ENCODE data around the gene SH3BP5.

SH3BP5 gene

DNA sequence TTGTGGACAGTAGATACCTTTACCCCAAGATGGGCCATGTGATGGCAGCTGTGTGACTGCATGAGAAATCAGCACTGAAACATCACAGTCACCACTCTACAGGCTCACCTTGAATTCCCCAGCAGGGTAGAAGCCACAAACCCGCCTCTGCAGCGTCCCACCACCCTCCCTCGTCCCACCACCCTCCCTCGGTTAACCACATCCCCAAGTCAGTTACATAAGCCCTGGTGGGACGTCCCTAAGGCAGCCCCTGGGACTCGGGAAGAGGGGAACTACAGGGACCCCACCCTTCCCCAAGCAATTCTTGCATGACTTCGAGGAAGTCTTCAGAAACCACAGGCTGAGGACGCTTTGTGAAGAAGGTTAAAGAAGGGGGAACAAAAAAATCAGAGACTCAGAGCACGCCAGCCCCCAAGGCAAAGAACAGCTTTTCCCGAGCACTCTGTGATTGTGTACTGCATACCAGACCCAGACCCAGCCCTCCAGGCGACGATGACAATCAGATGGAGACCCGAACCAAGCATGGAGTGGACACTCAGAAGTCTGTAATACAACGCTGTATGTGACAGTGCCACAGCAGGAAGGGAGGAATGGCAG is 60.5 kb downstream of the SH3BP5 start:
- DNase-seq: no peak

DNA sequence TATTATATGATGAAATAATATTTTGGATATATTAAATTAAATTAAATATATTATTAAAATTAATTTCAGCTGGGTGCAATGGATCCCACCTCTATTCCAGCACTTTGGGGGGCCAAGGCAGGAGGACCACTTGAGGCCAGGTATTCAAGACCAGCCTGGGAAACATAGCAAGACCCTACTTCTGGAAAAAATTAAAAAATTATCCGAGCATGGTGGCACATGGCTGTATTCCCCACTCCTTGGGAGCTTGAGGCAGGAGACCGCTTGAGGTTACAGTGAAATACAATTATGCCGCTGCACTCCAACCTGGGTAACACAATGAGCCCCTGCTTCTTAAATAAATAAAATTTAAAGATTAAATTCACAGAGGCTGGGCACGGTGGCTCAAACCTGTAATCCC is 61.4 kb downstream of the SH3BP5 start:
- DNase-seq: no peak

DNA sequence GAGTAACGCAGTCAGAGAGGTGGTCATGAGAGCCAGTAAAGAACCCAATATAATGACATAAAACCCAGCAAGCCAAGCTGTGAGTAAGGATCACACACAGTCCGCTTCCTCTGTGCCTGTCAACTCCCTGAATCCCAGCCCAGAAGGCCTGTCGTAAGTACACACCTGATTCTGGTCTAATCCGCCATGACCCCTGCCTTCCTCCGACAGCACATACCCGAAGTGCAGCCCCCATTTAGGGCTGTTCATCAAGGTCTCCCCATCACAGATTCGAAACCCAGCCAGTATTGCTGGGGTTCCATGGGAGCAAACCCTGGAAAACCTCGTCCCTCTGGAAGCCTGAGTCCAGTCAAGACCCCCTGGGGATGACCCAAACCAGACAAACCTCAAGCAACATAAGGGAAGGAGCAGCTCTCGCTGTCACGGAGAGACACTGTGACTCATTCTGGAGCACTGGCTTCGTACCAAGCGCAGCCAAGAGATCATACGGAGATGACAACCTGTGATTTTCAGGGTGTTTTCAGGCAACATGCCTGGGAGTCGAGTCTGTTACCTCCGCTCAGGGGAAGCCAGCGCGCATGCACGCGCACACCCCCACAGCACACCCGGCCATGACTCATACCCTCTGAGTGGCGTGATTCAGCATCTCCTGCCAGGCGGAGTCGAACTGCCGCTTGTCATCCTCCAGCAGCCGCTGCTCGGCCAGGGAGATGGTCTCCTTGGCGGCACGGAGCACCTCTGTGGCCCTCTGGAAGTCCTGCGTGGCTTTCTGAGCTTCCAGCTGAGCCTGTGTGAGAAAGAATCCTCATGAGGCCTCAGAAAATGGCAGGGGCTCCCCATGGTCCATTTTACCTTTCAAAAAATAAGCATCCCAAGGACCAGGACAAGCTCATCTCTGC is 63.0 kb downstream of the SH3BP5 start:
- DNase-seq: peak; percentile 82

DNA sequence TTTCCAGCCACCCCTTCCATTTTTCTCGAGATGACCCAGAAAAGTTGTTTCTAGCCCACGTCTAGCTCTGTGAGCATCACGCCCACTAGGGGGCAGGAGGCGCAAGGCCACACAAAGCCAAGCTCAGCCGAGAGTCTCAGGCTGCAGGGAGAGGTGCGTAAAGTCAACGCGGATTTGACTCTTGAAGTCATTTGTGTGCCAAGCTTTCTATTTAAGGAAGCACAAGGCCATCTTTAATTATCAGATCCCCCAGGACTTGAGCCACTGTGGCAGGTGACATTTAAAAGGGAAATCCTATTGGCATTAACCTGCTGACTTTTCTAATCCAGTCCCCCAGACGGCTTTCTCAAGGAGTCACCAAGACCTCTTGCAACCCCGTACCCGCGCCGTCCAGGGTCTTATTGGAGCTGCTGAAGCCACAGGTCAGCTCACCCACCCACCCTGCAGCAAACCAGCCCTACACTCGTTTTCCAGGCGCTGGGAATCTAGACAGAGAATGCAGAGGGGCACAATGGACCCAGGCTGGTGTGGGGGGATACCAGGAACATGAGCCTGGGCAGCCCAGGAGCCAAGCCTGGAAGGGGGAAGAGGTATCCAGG is 64.3 kb downstream of the SH3BP5 start:
- peak; percentile 62 for DNase-seq

DNA sequence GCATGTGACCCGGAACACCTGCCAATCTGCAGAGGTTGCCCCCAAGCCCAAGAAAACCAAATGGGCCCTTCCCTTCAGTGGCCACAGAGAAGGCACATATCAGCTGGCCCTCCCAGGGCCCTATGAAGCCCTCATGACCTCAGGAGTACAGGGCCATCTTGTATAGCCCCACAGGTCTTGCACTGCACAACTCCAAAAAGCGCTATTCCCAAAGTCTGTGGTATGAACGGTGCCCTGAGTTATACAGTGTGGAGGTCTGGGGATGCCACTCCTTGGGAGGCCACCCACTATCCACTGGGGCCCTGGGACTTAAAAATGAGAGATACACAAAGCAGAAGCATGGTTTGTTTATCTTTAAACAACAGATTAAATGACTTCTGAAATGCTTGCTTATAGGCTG is 64.9 kb downstream of the SH3BP5 start:
- no peak for DNase-seq

DNA sequence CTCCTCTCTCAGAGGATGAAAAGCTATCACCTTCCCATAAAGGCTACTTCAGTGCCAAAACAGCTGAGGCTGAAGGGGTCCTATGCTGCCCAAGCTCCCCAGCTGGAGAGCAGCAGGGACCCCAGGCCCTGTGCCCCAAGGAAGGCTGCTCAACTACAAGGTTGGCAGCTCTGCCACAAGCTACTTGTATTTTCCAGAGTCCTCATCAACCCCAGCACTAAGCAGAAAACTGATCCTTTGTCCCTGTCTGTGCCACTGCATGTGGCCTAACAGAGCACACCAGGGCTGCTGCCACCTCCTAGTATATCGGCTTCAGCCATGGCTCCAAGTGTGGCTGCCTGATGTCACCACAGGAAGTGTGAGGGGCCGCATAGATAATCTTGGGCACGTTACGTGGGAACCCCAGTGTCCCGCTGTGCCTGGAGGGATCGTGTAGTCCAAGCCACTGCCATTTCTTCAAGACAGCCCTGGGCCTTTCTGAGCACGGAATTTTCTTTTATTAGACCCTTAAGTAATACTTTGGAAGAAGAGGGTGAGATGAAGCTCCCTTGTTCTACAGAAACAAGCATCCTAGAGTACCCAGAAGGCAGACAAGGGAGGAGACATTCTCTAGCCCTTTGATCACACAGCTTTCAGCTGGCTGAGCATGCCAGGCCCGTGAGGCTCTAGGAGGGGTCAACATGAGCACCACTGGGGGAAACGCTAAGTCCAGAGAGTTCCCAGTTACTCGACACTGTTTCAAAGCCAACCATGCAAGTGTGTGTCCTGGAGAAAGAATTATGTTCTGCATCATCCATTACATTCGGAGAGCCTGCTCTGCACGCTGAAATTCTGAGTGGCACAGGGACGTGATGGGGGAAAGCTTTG is 65.6 kb downstream of the SH3BP5 start:
- no peak for DNase-seq

DNA sequence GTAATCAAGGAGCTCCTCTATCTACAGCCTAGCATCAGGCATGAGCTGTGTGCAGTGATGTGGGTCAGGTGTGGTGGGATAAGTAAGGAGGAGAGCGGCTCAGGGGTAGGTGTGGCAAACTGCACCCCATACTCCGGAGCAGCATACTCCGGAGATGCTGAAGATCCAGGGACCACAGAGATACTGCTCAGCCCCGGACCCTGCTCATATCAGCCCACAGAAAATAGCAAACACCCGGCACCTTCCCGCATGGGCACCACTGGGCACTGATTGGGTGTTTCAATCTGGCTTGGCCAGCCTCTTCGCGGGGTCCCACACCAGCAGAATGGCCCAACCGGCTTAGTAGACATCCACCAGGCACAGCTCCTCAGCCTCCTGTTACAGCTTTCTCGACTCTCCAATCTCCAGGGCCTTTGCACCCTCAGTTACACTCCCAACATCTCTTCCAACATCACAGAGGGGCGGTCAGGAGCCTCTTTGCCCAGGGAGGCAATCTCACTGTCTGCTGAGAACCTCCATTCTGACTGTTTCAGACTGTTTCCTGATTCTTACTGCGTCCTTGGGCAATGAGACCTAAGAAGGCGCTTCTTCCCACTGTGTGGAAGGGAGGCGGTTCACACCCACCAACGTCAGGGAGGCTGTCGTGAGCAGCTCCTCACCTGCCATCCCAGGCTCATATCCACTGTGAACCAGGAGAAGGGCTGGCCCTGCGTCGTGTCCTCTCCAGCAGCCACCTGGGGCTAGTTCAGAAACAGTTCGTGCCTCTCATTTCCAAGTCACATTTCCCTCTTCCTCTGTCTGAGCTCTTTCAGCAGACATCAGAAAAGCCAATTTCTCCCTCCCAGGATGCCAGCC is 66.5 kb downstream of the SH3BP5 start:
- no peak for DNase-seq

DNA sequence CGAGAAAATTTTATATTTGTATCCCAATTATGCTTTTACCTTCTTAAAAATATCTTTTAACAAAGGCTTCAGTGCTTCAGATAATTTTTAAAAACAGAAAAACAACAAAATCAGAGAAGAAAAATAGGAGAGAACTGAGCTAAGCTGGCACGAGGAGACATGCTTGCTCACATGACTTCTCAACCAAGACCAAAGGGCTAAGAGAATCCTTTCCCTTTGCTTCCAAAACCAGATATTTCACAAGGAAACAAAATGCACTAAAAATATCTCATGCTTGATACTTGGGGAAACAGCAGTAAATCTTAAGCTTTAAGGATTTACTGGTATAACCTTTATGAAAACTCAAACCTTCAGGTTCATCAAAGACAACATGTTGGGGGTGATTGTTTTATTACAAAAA is 67.9 kb downstream of the SH3BP5 start:
- DNase-seq: no peak

DNA sequence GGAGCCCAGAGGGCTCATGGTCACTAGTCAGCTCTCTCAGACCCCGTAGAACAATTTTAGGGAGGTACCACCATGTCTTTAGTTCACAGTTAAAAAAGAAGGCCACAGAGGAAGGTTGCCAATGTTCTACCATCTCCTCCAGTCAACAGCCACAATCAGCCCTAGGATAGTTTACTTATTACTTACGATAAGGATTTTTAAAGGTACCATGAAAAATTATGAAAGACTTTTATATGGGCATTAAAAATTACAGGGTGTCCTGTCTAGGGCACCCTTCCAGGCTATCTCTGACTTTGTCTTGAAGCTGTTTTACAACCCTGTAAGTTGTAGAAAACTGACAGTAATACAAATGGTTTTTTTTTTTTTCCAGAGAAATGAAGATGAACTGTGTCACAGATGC is 68.5 kb downstream of the SH3BP5 start:
- no peak for DNase-seq

DNA sequence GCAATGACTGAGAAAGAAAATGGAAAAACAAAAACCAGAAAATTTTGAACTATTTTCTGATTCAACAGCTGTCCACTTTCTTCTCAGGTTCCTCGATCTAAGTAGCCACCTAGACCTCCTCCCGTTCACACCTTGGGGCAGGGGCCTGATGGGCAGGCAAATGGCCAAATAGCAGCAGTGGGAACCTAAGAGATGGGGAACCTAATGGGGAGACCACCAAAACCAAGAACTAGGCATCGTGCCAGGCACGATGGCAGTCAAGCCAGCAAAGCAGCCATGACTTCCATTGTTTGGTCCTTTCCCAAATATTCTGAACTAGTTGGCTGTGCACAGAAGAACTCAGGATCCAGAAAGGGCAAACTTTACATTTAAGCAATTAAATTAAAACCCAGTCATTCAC is 69.3 kb downstream of the SH3BP5 start:
- DNase-seq: no peak

DNA sequence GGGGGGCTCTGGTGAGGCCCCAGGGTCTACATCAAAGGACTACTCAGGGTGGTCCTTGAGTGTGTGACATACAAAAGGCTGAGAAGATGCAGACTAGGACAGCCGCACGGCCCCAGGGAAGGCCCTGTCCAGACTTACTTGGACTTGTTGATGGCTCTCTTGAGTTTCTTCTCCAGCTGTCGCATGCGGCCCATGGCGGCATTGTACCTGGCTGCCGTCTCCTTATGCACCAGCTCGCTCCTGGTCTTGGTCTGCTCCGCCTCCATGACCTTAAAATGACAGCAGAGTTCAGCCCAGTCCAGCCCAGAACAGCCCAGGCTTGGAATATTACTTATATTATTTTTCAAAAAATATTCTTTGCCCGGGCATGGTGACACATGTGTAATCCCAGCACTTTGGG is 70.4 kb downstream of the SH3BP5 start:
- DNase-seq: no peak

DNA sequence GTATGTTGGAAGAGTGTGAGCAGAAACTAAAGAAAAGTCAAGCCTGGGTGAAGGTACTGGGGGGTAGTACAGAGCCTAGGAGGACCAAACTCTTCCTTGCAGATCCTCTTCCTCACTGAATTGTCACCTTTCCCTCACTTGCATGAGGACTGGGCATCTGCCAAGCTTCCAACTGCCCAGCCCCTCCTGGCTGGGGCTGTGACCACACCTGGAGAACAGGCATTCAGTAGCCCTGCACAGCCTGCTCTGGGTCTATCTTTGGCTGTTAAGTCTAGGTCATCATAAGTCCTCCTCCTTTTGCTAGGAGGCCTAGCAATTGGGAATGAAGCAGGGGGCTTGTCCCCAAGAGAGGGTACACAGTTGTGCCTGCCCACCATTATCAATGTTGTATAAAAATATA is 71.1 kb downstream of the SH3BP5 start:
- no peak for DNase-seq

DNA sequence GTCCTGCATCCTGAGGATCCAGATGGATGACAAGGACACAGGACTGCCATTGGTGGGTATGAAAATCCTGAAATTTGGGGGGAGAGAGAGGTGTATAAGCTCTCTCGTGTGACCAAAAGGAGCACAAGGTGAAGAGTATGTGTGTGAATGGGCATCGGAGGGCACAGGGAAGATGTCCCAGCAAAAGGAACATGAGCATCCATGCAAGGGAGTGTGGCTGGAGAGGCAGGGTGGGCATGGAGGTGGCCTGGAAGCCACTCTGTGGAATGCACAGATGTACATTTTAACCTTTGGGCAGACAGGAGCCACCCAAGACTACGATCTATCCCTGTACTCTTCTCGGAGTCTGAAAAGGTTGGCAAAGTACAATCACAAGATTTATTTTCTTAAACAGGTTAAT is 71.9 kb downstream of the SH3BP5 start:
- DNase-seq: no peak

DNA sequence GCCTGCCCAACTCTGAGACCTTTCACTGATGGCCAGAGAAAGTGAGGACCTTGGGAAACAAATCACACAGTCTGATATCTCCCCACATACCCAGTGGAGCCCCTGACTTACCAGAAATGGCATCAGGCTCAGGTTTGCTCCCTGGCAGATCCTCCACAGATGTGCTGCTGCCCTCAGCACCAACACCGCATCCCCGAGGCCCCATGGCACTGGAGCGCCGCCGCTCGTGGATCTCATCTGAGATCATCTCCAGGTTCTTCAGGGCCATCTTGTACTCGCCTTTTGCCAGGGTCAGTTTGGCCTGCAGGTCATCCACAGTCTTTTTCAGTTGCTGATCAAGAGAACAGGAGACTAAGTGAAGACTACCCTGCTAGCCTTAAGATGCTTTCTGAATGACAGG is 73.7 kb downstream of the SH3BP5 start:
- DNase-seq: no peak

DNA sequence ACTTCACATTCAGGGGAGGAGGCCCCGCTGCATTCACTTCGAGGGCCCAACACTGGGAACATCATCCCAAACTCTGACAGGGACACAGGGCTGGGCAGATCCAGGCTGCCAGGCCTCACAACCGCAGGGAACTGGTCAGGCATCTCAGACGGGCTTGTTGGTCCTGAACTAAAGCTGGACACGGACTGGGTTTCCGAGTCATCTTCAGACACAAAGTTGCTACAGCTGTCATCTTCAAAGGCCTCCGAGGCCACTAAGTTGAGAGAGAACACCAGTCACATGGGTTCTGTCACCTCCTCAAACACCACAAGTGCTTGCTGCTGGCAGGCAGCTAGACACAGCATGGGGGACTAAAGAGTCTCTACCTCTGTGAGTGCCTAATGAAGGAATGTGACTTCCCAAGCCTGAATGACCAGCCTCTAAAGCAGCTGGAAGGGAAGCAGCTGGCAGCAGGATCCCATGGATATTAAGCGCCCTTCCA is 75.5 kb downstream of the SH3BP5 start:
- no peak for DNase-seq

DNA sequence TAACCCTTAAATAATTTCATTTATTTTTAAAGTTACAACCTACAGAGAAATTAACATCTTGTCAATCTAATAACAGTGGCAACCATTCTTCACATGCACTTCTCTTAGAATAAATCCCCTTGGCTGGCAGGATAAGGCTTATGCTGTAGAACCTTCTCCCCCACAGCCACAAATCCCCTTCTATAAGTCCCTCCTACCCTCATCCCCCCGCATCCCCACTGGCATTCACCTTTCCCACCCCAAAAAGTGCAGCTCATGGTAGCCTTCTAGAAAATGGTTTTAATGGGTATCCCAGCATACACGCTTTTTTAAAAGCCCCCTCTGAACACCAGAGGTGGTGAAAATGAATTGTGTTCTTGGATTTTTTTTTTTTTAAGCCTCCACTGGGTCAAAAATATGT is 77.2 kb downstream of the SH3BP5 start:
- DNase-seq: no peak

DNA sequence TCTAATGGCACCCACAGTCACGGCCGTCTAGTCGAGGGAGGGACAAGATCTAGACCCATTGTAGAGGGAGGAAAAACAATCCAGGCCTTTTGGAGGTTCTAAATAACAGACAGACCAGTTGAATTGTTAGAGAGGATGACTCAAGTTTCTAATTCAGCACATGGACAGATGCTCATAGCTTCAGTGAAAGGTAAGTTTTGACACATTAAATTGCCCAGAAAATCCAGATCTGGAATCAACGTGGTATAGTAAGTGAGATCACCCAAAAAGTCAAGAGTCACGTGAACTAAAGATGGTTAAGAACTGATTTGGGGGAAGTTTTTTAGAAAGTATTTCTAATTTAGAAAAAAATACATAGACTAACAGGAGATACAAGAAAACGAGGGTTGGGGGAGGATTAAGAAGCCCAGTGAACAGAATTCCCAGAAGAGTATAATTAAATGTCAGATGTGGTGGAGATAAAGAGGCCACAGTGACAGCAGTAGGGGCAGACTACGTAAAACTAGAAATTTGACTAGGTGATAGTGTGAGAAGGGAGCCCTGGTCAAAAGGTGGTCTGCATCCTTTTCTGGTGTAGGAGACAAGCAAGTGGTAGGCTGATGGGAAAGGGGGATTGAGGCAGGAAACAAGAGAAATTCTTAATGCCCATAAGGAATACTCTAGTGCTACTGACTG is 79.2 kb downstream of the SH3BP5 start:
- no peak for DNase-seq

DNA sequence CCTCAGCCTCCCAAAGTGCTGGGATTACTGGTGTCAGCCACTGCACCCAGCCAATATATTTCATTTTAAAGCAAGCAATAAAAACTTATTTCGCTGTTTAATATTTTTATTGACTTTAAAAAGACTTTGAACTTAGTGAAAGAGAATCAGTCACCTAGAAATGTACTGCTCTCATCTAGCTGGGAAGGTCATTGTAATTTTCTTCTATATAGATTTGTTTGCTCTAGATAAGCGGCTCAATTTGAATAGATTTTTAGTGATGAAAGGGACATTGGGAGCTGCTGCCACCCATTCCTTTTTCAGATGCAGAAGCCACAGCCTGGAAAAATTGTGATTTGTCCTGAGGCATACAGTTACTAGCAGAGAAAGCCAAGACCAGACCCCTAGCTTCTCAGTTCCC is 86.2 kb downstream of the SH3BP5 start:
- no peak for DNase-seq

DNA sequence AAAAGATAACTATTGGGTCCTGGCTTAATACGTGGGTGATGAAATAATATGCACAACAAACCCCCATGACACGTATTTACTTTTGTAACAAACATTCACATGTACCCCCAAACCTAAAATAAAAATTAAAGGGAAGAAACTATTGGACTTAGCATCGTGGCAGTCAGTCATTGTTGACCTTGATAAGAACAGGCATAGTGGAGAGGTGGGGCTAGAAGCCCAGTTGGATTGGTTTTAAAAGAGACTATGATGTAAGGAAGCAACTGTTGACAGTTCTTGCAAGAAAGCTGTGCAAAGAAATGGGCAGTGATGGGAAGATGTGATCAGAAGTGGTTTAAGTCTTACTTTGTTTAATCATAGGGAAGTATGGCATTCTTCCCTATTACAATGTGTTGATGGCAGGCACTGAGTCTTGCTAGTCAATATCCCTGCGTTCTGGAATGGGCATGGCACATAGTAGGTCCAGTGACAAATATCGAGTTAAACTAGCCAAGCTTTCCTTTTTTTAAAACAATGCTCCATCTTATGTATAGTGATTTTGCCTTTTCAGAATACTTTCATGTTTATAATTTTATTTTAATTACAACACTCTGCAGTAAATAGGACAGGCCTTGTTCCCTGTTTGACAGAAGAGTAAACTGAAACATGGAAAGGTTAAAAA is 88.4 kb downstream of the SH3BP5 start:
- no peak for DNase-seq

DNA sequence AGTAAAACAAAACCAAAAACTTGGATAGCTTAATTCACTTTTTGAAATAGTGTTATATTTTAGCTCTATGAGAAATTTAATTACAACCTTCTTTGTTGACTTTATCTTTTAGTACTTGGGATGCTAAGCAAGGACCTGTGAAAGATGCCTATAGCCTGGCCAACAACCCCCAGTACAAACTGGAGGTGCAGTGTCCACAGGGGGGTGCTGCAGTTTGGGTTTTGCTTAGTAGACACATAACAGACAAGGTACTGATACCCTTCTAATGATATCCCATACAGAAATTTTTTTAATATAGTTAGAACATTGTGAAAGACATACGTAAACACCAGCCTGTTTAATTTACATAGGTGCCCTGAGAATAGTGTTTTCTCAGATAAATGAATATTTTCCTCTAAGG is 91.0 kb downstream of the SH3BP5 start:
- DNase-seq: no peak

DNA sequence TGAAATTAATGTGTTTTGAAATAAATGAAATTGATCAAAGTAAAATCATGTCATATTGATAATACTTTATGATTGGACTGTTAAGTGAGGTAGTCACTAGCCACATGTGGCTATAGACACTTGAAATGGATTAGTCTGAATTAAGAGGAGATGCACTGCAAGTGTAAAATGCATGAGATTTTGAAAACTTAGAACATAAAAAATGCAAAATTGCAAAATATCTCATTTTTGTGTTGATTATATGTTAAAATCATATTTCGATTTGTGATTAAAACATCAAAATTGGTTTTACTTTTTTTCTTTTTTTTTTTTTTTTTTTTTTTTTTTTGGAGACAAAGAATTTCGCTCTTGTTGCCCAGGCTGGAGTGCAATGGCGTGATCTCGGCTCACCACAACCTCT is 103.1 kb downstream of the SH3BP5 start:
- no peak for DNase-seq

Data from NCI-H446 treated with DMSO at 0.1 percent for 48 hours (cell line).